KMS-11 (cell line): ENCODE data around the gene TMED7.

ENCODE experiments used
- H2AFZ ChIP-seq: fragments of 200-600 bp; sonication (generic); 2 replicates; pipeline ENCODE4 v1.6.1; 2016; ENCODE audit warnings: antibody characterized with exemption, mixed run types, low read depth
- H3K27ac ChIP-seq: fragments of 200-600 bp; sonication (generic); 2 replicates; pipeline ENCODE4 v1.6.1; 2016; ENCODE audit warnings: mild to moderate bottlenecking, mixed run types
- H3K27me3 ChIP-seq: fragments of 200-600 bp; sonication (generic); 2 replicates; pipeline ENCODE4 v1.6.1; 2017; ENCODE audit warnings: mild to moderate bottlenecking, low read depth, mixed run types, moderate library complexity; ENCODE audit not compliant: insufficient read depth
- H3K36me3 ChIP-seq: fragments of 200-600 bp; sonication (generic); 2 replicates; pipeline ENCODE4 v1.6.1; 2017; ENCODE audit warnings: mild to moderate bottlenecking, mixed run types; ENCODE audit not compliant: insufficient read depth
- H3K4me1 ChIP-seq: fragments of 200-600 bp; sonication (generic); 2 replicates; pipeline ENCODE4 v1.6.1; 2016; ENCODE audit warnings: mild to moderate bottlenecking, low read depth, mixed run types; ENCODE audit not compliant: poor library complexity, severe bottlenecking
- H3K4me2 ChIP-seq: fragments of 200-600 bp; sonication (generic); 2 replicates; pipeline ENCODE4 v1.7.0; 2016; ENCODE audit warnings: mild to moderate bottlenecking, mixed run types
- H3K4me3 ChIP-seq: fragments of 200-600 bp; sonication (generic); IDR thresholded peaks from 2 replicates; pipeline ENCODE4 v1.6.1; 2017; ENCODE audit warnings: low read depth, low read length, mixed read lengths; ENCODE audit not compliant: insufficient read depth
- H3K79me2 ChIP-seq: fragments of 200-600 bp; sonication (generic); 2 replicates; pipeline ENCODE4 v1.6.1; 2016; ENCODE audit warnings: low read depth, mixed run types; ENCODE audit not compliant: insufficient read depth
- H3K9ac ChIP-seq: fragments of 200-600 bp; sonication (generic); 2 replicates; pipeline ENCODE4 v1.6.1; 2016; ENCODE audit warnings: mild to moderate bottlenecking, mixed run types
- H4K20me1 ChIP-seq: fragments of 200-600 bp; sonication (generic); 2 replicates; pipeline ENCODE4 v1.6.1; 2016; ENCODE audit warnings: mild to moderate bottlenecking, mixed run types; ENCODE audit not compliant: insufficient read depth
- TF ChIP-seq, protein P1 (sequence below): fragments of 200-600 bp; sonication (generic); conservative IDR thresholded peaks from 2 replicates; pipeline ENCODE4 v1.6.1; 2017; ENCODE audit warnings: low read depth, mild to moderate bottlenecking, antibody characterized with exemption, low read length, moderate library complexity, mixed read lengths

The TMED7 gene

DNA sequence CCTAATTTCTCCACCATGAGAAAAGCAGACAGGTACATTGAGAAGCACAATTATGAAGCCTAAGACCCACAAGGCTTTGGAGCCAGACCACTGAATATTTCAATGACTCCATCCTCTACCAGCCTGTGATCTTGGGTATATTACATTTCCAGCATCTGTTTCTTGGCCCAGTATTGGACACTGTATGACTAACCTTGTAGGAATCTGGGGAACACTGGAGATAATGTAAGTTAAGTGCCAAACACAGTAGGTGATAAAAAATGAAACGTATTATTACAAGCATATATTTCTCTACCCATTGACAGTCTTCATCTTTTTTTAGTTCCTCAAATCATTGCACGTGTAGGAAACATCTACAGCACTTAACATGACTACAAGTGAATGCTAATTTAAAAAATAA is 52.7 kb downstream of the TMED7 start:
- Histone ChIP-seq H3K9ac (no peak overlapping the region), H3K27ac (no peak overlapping the region), H4K20me1 (no peaks in the 10 kb centered on the region), H2AFZ (no peak overlapping the region), H3K4me1 (peaks cover 4% of the 10 kb centered on the region), H3K4me2 (no peak overlapping the region), H3K36me3 (no peaks in the 10 kb centered on the region), H3K79me2 (no peaks in the 10 kb centered on the region), H3K4me3 (no peak overlapping the region), H3K27me3 (no peaks in the 10 kb centered on the region)
- TF ChIP-seq, protein P1, sequence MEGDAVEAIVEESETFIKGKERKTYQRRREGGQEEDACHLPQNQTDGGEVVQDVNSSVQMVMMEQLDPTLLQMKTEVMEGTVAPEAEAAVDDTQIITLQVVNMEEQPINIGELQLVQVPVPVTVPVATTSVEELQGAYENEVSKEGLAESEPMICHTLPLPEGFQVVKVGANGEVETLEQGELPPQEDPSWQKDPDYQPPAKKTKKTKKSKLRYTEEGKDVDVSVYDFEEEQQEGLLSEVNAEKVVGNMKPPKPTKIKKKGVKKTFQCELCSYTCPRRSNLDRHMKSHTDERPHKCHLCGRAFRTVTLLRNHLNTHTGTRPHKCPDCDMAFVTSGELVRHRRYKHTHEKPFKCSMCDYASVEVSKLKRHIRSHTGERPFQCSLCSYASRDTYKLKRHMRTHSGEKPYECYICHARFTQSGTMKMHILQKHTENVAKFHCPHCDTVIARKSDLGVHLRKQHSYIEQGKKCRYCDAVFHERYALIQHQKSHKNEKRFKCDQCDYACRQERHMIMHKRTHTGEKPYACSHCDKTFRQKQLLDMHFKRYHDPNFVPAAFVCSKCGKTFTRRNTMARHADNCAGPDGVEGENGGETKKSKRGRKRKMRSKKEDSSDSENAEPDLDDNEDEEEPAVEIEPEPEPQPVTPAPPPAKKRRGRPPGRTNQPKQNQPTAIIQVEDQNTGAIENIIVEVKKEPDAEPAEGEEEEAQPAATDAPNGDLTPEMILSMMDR = no peak

DNA sequence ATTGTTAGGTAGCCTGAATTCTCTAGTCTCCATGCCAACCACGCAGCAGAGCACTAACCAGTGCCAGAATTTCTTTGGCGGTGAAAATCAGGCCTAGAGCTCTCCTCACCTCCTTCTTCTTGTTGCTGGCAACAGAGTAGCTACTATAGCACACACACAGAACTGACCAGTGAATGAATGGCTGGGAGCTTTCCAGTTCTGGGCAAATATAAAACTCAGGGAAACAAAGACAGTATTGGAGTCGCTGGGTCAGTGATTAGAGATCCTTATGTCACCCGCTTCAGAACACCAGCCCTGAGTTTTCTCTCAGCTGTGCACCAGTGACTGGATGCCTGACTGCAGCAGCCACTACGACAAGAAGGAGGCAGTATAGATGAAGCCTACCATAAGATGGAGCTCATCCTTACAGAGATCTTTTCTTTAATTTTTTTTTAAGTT is 54.4 kb downstream of the TMED7 start:
- Histone ChIP-seq H4K20me1 (no peaks in the 10 kb centered on the region), H2AFZ (no peak overlapping the region), H3K36me3 (no peaks in the 10 kb centered on the region), H3K4me3 (no peak overlapping the region), H3K4me1 (peaks cover 4% of the 10 kb centered on the region), H3K9ac (no peak overlapping the region), H3K4me2 (no peak overlapping the region), H3K27ac (no peak overlapping the region), H3K27me3 (no peaks in the 10 kb centered on the region), H3K79me2 (no peaks in the 10 kb centered on the region)
- TF ChIP-seq, protein P1 = no peak

DNA sequence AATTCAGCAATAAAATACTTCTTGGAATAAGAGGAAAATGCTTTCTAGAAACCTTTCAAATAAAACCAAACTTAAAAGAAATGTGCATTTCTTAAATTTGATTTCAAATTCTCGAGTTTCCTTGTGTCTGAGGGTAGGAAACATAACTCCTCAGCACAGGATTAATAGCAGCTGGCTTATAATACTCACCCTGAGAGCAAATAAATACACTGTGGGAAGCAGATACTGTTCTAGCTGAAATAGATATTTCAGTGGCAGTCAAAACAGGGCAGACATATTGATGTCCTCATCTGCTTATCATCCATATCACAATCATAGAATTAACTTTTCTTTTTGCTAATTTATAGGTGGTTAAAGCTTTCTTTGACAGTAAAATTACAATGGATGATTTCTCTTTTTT is 57.2 kb downstream of the TMED7 start:
- TF ChIP-seq, protein P1 = no peak
- Histone ChIP-seq H3K4me3 (no peak overlapping the region), H3K9ac (no peak overlapping the region), H3K36me3 (no peaks in the 10 kb centered on the region), H3K4me2 (no peak overlapping the region), H4K20me1 (no peaks in the 10 kb centered on the region), H2AFZ (no peak overlapping the region), H3K4me1 (no peaks in the 10 kb centered on the region), H3K27ac (no peak overlapping the region), H3K27me3 (no peaks in the 10 kb centered on the region), H3K79me2 (no peaks in the 10 kb centered on the region)

DNA sequence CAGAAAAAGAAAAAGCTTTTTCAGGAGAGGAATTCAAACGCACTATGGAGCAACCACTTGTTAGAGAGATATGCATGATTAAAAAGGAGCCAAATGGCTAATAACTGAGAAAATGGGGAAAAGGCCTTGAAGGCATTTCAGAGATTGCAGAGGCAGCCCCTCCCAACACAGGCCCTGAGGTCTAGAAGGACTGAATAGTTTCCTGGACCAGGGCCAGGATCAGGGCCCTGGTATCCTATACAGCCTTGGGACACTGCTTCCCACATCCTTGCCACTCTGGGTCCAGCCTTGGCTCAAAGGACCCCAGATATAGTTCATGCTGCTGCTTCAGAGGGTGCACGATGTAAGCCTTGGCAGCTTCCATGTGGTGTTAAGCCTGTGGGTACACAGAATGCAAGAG is 60.6 kb downstream of the TMED7 start:
- Histone ChIP-seq H3K36me3 (no peaks in the 10 kb centered on the region), H3K4me2 (no peak overlapping the region), H2AFZ (no peak overlapping the region), H3K27ac (no peak overlapping the region), H3K27me3 (no peaks in the 10 kb centered on the region), H3K9ac (no peak overlapping the region), H3K4me3 (no peak overlapping the region), H3K79me2 (no peaks in the 10 kb centered on the region), H4K20me1 (no peaks in the 10 kb centered on the region), H3K4me1 (no peaks in the 10 kb centered on the region)
- TF ChIP-seq, protein P1 = no peak
